Posterior cingulate gyrus (tissue), 11 donors: Measurements from ENCODE around the gene MAPRE2.
"Not testable (repeated sequence)": the region's sequence is repeated elsewhere in the genome, so short reads cannot be mapped to it uniquely, and the experiment has no call there.

Experiments used
- DNase-seq, 10 donors: peaks; one replicate each; pipeline versions ENCODE4 v3.0.0 to v3.0.0-alpha.2; 2020 to 2021; ENCODE audit warnings: mixed read lengths in 3 of 10
- intact Hi-C: fragments of 100-400 bp; cut with DNase I; formaldehyde crosslinking; loops from one replicate; pipeline ENCODE4 v1.15.1; 2023

MAPRE2 gene

GRCh38 chr18:35138773-35139172 lies 97.6 kb downstream of the MAPRE2 start:
- intact Hi-C loops = no loop called here
- DNase-seq = no peak

GRCh38 chr18:35139517-35139916 lies 98.3 kb downstream of the MAPRE2 start:
- intact Hi-C loops = no loop called here
- DNase-seq = no peak

GRCh38 chr18:35141077-35141476 lies 99.9 kb downstream of the MAPRE2 start:
- no peak for DNase-seq
- intact Hi-C loops = loop anchor here (5.0 kb wide), 1 partner anchor 99 kb away; the partner anchor contains the start of gene MAPRE2

GRCh38 chr18:35141567-35142274 lies 100.5 kb downstream of the MAPRE2 start:
- DNase-seq = no peak
- intact Hi-C loops = loop anchor here (5.0 kb wide), 1 partner anchor 99 kb away; the partner anchor contains the start of gene MAPRE2

- intact Hi-C loops = loop anchor here (5.0 kb wide), 1 partner anchor 100 kb away; the partner anchor contains the start of gene MAPRE2
- no peak for DNase-seq
These were observed 101.0 kb downstream of the MAPRE2 start for GRCh38 chr18:35142275-35142615.

GRCh38 chr18:35143622-35144596 lies 102.7 kb downstream of the MAPRE2 start:
- DNase-seq = peak in 8 of 10 donors; percentile 25 to 93 (median 66)
- intact Hi-C loops = loop anchor here (1.0 to 5.0 kb wide), 3 partner anchors 102 to 263 kb away; partner anchors contain the start of gene MAPRE2

- intact Hi-C loops = loop anchor here (1.0 to 5.0 kb wide), 3 partner anchors 102 to 263 kb away; partner anchors contain the start of gene MAPRE2
- no peak for DNase-seq
These were observed 103.5 kb downstream of the MAPRE2 start for GRCh38 chr18:35144698-35145097.

GRCh38 chr18:35150195-35150594 lies 109.0 kb downstream of the MAPRE2 start:
- DNase-seq, intact Hi-C loops: not testable (repeated sequence)

GRCh38 chr18:35153609-35154272 lies 112.5 kb downstream of the MAPRE2 start:
- intact Hi-C loops = no loop called here
- DNase-seq = no peak

GRCh38 chr18:35155398-35156117 lies 114.3 kb downstream of the MAPRE2 start:
- intact Hi-C loops = no loop called here
- DNase-seq = peak in 1 of 10 donors; percentile 83

- DNase-seq = no peak
- intact Hi-C loops = no loop called here
These were observed 116.0 kb downstream of the MAPRE2 start for GRCh38 chr18:35157181-35157580.

GRCh38 chr18:35158728-35159450 lies 117.7 kb downstream of the MAPRE2 start:
- intact Hi-C loops = no loop called here
- DNase-seq = no peak

GRCh38 chr18:35159782-35160181 lies 118.6 kb downstream of the MAPRE2 start:
- intact Hi-C loops = no loop called here
- no peak for DNase-seq

- no peak for DNase-seq
- intact Hi-C loops = no loop called here
These were observed 120.3 kb downstream of the MAPRE2 start for GRCh38 chr18:35161485-35161884.

- intact Hi-C loops = no loop called here
These were observed 120.7 kb downstream of the MAPRE2 start for GRCh38 chr18:35161934-35162333.

GRCh38 chr18:35163014-35163539 lies 121.9 kb downstream of the MAPRE2 start:
- no peak for DNase-seq
- intact Hi-C loops = no loop called here

More at GRCh38 chr18:35161934-35162333, 120.7 kb downstream of the MAPRE2 start:
- no peak for DNase-seq

- intact Hi-C loops = no loop called here
These were observed 122.5 kb downstream of the MAPRE2 start for GRCh38 chr18:35163721-35164120.

GRCh38 chr18:35164133-35164532 lies 122.9 kb downstream of the MAPRE2 start:
- peak in 1 of 10 donors; percentile 43 for DNase-seq
- intact Hi-C loops = no loop called here

More at GRCh38 chr18:35163721-35164120, 122.5 kb downstream of the MAPRE2 start:
- peak in 1 of 10 donors; percentile 52 for DNase-seq

GRCh38 chr18:35167332-35167731 lies 126.1 kb downstream of the MAPRE2 start:
- no peak for DNase-seq
- intact Hi-C loops = no loop called here
